ENCODE results near the gene MFAP2.

DNA sequence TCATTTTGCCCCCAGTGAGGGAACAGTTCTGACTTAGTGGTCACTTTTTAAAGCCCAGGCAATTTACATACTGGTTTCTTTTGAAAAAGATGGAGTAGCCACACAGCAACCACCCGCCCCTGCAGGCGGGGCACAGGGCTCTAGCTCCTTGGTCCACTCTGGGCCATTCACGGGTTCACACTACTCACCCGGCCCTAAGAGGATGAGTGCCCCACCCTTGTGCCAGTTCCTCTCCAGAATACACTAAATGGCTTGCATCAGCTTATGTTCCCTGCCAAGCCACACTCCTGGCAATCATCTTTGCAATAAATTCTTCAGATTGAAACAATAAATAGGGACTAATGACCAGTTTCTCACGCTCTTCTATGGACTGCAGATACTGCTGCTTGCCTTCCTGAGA lies 47.0 kb upstream of the MFAP2 start:
- TF ChIP-seq TAF1 (IDR thresholded peaks at IDR 0.05; ENCODE audit: borderline replicate concordance, insufficient read depth, low read length) = no peak
- no peak for TF ChIP-seq FOXP2 (optimal IDR thresholded peaks at IDR 0.05; ENCODE audit: borderline replicate concordance, extremely low read depth, extremely low read length, insufficient read depth)
- no peak for TF ChIP-seq POLR2AphosphoS5 (IDR thresholded peaks at IDR 0.05; ENCODE audit: low read depth, low read length)

Data from PFSK-1 (cell line).